Gastroesophageal sphincter (tissue), 4 donors: Measurements from ENCODE around the gene PCCB. TPM values are rescaled to one million over a fixed set of nuclear protein-coding genes. Genes with fewer than 3 reads are reported as not detected.

Source experiments
- ATAC-seq: fragments of 150-250 bp; one replicate; pipeline ENCODE4 v1.9.1; 2016; ENCODE audit warnings: mild to moderate bottlenecking, moderate library complexity
- H3K27ac ChIP-seq, 4 donors: fragments of 200-600 bp; sonication (generic) in 3 of 4; 1 replicate in 3 of 4; 2 replicates in 1 of 4; pipeline ENCODE4 v1.5.1; 2016 to 2019
- H3K27me3 ChIP-seq: fragments of 200-600 bp; sonication (generic); one replicate; pipeline ENCODE4 v1.5.1; 2019
- H3K36me3 ChIP-seq, 2 donors: fragments of 200-600 bp; sonication (generic); one replicate each; pipeline ENCODE4 v1.5.1; 2019; ENCODE audit warnings: control low read depth in 1 of 2
- H3K4me1 ChIP-seq, 3 donors: fragments of 200-600 bp; sonication (generic); 1 replicate in 2 of 3; 2 replicates in 1 of 3; pipeline ENCODE4 v1.5.1; 2016 to 2019; ENCODE audit warnings: control low read depth in 2 of 3
- H3K4me3 ChIP-seq, 2 donors: fragments of 200-600 bp; sonication (generic); one replicate each; pipeline ENCODE4 v1.5.1; 2019; ENCODE audit warnings: mild to moderate bottlenecking in 1 of 2, moderate library complexity in 1 of 2
- H3K9me3 ChIP-seq, 3 donors: fragments of 200-600 bp; sonication (generic); one replicate each; pipeline ENCODE4 v1.5.1; 2017 to 2019; ENCODE audit warnings: control low read depth in 2 of 3
- EP300 ChIP-seq: sonication (generic); formaldehyde crosslinking; IDR thresholded peaks from one replicate; pipeline ENCODE4 v1.6.1; 2017; ENCODE audit warnings: antibody characterized with exemption, mild to moderate bottlenecking
- POLR2A ChIP-seq, 2 donors: fragments of 450-650 bp; IDR thresholded peaks; one replicate each; pipeline ENCODE4 v1.6.1; 2017; ENCODE audit warnings: antibody characterized with exemption in 2 of 2, mild to moderate bottlenecking in 2 of 2, moderate library complexity in 1 of 2
- POLR2AphosphoS5 ChIP-seq: sonication (generic); formaldehyde crosslinking; IDR thresholded peaks from one replicate; pipeline ENCODE4 v1.6.1; 2017; ENCODE audit warnings: antibody characterized with exemption
- WGBS, 2 donors: methylation state at CpG; one replicate each; pipeline ENCODE4 v1.1.5; 2018; ENCODE audit warnings: low coverage in 1 of 2; 5-methylcytosine and 5-hydroxymethylcytosine counted together
- total RNA-seq, 4 donors: library from RNA; depleted of rRNA; stranded (reverse); fragments of >200 nt; gene quantifications; one replicate each; pipeline ENCODE4 v1.1.0, GENCODE V29; 2016
- TF ChIP-seq, protein P1 (sequence below), 4 experiments: fragments of 200-600 bp in 2 of 4; fragments of 450-650 bp in 2 of 4; sonication (generic) in 1 of 4; IDR thresholded peaks; one replicate each; pipeline ENCODE4 v1.5.1; 2017 to 2019; ENCODE audit warnings: antibody characterized with exemption in 4 of 4, mild to moderate bottlenecking in 2 of 4, moderate library complexity in 2 of 4

PCCB gene
- total RNA-seq, 4 donors from 2014 or later, result 23.7 to 42.8 (median 31.3) TPM

DNA sequence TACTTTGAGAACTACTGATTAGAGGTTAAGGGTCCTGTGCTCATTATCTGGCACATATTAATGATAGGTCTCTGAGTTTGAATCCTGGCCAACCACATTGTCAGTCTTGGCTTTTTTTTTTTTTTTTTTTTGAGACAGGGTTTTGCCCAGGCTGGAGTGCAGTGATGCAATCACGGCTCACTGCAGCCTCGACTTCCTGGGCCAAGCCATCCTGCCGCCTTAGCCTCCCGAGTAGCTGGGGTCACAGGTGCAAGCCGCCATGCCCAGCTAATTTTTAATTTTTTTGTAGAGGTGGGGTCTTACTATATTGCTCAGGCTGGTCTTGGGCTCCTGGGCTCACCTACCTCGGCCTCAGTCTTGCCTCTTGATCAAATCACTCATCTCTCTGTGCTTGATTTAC, 547 bp upstream of the PCCB start:
- H3K4me3 ChIP-seq, result peak overlapping the region; percentile 62 to 73
- peak overlapping the region; percentile 75 to 95 (median 94) for H3K27ac ChIP-seq
- H3K36me3 ChIP-seq, result no peaks in the 10 kb centered on the region
- H3K4me1 ChIP-seq, result peaks cover 0 to 24% (median 6%) of the 10 kb centered on the region in 3 donors
- no peak for ATAC-seq
- TF ChIP-seq POLR2AphosphoS5, result no peak
- H3K9me3 ChIP-seq, result no peaks in the 10 kb centered on the region
- no CpG with 5 or more reads among the region's 6 CpGs for WGBS, 2 donors
- no peaks in the 10 kb centered on the region for H3K27me3 ChIP-seq

DNA sequence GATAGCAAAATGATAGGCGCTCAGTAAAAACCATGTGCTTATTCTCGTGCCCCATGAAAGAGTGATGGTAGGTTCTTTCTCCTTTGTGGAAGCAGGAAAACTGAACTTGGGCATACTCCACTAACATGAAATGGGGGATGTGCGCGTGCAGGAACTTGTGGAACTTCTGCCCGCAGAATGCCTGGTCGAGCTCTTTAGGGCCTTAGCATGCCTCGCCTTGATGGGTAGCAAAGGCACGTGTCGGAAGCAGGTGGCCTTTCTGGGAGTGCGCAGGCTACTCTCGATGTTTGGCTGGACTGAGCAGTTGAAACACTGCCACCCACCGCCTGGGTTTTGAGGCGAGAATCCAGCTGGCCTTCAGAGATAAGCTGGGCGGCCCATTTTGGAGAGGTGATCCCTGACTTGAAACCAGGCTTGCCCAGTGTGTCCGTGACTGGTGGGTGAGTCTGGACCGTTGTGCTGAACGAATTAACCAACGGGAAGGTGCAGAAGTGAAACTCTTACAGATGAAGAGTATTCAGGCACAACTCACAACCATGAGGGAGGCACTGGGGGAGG, 842 bp downstream of the PCCB start:
- peaks cover 0 to 4% of the 10 kb centered on the region in 2 donors for H3K36me3 ChIP-seq
- H3K4me3 ChIP-seq, result peak overlapping the region; percentile 62 to 73
- peak overlapping the region; percentile 75 to 95 (median 94) for H3K27ac ChIP-seq
- peaks cover 0 to 24% (median 6%) of the 10 kb centered on the region in 3 donors for H3K4me1 ChIP-seq
- H3K27me3 ChIP-seq, result no peaks in the 10 kb centered on the region
- WGBS, 2 donors, result 8 to 10% methylated on average over 11 to 16 of the region's 18 CpGs
- TF ChIP-seq EP300, result no peak
- TF ChIP-seq, protein P1, sequence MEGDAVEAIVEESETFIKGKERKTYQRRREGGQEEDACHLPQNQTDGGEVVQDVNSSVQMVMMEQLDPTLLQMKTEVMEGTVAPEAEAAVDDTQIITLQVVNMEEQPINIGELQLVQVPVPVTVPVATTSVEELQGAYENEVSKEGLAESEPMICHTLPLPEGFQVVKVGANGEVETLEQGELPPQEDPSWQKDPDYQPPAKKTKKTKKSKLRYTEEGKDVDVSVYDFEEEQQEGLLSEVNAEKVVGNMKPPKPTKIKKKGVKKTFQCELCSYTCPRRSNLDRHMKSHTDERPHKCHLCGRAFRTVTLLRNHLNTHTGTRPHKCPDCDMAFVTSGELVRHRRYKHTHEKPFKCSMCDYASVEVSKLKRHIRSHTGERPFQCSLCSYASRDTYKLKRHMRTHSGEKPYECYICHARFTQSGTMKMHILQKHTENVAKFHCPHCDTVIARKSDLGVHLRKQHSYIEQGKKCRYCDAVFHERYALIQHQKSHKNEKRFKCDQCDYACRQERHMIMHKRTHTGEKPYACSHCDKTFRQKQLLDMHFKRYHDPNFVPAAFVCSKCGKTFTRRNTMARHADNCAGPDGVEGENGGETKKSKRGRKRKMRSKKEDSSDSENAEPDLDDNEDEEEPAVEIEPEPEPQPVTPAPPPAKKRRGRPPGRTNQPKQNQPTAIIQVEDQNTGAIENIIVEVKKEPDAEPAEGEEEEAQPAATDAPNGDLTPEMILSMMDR (IDR thresholded peaks at IDR 0.05), result peak in 2 of 4 experiments; percentile 29 to 46
- peak; percentile 30 for TF ChIP-seq POLR2AphosphoS5
- ATAC-seq, result peak; percentile 35
- no peaks in the 10 kb centered on the region for H3K9me3 ChIP-seq

DNA sequence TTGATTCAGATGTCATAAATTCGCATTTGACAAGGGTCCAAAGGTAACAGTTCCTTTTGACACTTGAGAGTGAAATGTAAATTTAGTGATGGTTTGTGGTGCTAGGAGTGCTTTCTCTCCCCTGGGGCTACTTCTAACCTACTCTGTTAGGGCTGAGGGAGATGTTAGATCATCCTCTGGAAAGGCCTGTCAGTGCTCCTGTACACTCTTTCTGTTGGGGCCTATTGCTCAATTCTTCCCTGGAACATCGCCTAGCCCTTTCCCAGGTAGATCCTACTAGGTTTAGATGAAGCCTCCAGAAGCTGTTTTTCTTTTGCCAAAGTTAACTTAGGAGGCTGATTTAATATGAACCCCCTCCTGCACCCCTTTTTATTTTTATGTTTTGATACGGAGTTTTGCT, 1.4 kb downstream of the PCCB start:
- H3K4me3 ChIP-seq, result peak overlapping the region in 1 of 2 donors; percentile 73
- 83 to 85% methylated on average over 1 to 3 of the region's 3 CpGs for WGBS, 2 donors
- no peaks in the 10 kb centered on the region for H3K9me3 ChIP-seq
- H3K27me3 ChIP-seq, result no peaks in the 10 kb centered on the region
- peaks cover 0 to 24% (median 6%) of the 10 kb centered on the region in 3 donors for H3K4me1 ChIP-seq
- TF ChIP-seq EP300, result no peak
- no peak for TF ChIP-seq POLR2AphosphoS5
- TF ChIP-seq POLR2A (IDR thresholded peaks at IDR 0.05), result no peak
- TF ChIP-seq, protein P1 (IDR thresholded peaks at IDR 0.05), result no peak
- ATAC-seq, result no peak
- H3K36me3 ChIP-seq, result peaks cover 0 to 10% of the 10 kb centered on the region in 2 donors
- H3K27ac ChIP-seq, result peak overlapping the region in 3 of 4 donors; percentile 94 to 95 (median 94)

DNA sequence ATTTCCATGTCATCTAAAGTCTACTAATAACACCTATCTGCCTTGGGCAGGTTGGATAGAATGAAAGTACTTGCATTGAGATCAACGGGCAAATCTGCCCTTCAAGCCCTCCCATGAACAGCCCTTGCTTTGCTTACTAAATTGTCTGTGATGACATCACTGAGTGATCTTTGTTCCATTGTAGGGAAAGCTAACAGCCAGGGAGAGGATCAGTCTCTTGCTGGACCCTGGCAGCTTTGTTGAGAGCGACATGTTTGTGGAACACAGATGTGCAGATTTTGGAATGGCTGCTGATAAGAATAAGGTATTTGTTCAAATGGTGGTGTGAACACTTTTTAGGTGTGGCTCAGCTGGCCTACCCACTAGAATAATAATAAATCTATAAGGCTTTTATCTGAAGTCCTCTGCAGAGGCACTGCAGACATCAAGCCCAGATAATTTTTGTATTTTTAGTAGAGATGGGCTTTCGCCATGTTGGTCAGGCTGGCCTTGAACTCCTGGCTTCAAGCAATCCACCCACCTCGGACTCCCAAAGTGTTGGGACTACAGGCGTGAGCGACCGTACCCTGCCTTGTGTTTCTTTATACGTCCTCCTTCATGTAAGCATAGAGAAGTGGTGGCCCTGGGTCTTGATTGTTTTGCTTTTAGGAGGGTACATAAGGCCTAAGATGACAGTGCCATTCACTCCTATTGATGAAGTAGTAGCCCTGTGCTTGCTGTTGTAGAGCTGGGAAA, 5.7 kb downstream of the PCCB start:
- no peak overlapping the region for H3K4me3 ChIP-seq
- TF ChIP-seq EP300, result no peak
- TF ChIP-seq POLR2A (IDR thresholded peaks at IDR 0.05), result no peak
- TF ChIP-seq POLR2AphosphoS5, result no peak
- TF ChIP-seq, protein P1 (IDR thresholded peaks at IDR 0.05), result no peak
- 87 to 91% methylated on average over 7 to 8 of the region's 8 CpGs for WGBS, 2 donors
- ATAC-seq, result no peak
- peaks cover 0 to 15% (median 5%) of the 10 kb centered on the region in 3 donors for H3K4me1 ChIP-seq
- no peak overlapping the region for H3K27ac ChIP-seq
- H3K36me3 ChIP-seq, result peaks cover 4 to 53% of the 10 kb centered on the region in 2 donors
- no peaks in the 10 kb centered on the region for H3K9me3 ChIP-seq
- H3K27me3 ChIP-seq, result no peaks in the 10 kb centered on the region

DNA sequence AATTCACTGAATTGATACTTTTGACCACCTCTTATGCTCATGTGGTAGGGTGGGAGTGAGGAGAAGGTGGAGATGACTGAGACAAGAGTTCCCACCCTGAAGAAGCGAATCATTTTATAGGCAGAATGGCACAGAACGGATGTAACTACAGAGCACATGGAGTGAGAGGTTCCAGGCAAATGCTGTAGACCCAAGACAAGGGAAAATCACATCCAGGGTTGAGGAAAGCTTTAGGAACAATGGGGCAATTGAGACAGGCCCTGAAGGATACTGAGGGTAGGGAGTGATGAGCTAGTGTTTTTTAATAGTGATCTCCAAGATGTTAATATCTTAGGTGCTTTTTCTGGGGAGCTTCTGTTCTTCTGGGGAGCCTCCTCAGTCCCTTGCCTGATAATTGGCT, 8.1 kb downstream of the PCCB start:
- Histone ChIP-seq H3K4me3 (no peak overlapping the region), H3K27me3 (no peaks in the 10 kb centered on the region), H3K27ac (no peak overlapping the region), H3K9me3 (no peaks in the 10 kb centered on the region), H3K4me1 (no peaks in the 10 kb centered on the region), H3K36me3 (peaks cover 4 to 76% of the 10 kb centered on the region in 2 donors)
- ATAC-seq, result no peak
- no peak for TF ChIP-seq POLR2A (IDR thresholded peaks at IDR 0.05)
- TF ChIP-seq EP300, result no peak
- TF ChIP-seq, protein P1 (IDR thresholded peaks at IDR 0.05), result no peak
- TF ChIP-seq POLR2AphosphoS5, result no peak
- WGBS, 2 donors, result 86% methylated on average over 2 of the region's 2 CpGs; no CpG with 5 or more reads in 1 of the 2 donors
